Stimulated activated CD8-positive, alpha-beta memory T cell treated with anti-CD3 and anti-CD28 coated beads, Interleukin-4, amount 100 ng/mL, for 24 hours (primary cell): ENCODE measurements around the gene MAP1B.

ENCODE experiments used
- DNase-seq: peaks from one replicate; pipeline ENCODE4 v3.0.0-alpha.2; 2020; ENCODE audit warnings: low read depth

MAP1B gene

DNA sequence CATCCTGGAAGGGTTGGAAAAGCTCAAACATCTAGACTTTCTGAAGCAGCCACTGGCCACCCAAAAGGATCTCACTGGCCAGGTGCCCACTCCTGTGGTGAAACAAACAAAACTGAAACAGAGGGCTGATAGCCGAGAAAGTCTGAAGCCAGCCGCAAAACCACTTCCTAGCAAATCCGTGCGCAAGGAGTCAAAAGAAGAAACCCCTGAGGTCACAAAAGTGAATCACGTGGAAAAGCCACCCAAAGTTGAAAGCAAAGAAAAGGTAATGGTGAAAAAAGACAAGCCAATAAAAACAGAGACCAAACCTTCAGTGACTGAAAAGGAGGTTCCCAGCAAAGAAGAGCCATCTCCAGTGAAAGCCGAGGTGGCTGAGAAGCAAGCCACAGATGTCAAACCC lies 87.6 kb downstream of the MAP1B start:
- no peak for DNase-seq

DNA sequence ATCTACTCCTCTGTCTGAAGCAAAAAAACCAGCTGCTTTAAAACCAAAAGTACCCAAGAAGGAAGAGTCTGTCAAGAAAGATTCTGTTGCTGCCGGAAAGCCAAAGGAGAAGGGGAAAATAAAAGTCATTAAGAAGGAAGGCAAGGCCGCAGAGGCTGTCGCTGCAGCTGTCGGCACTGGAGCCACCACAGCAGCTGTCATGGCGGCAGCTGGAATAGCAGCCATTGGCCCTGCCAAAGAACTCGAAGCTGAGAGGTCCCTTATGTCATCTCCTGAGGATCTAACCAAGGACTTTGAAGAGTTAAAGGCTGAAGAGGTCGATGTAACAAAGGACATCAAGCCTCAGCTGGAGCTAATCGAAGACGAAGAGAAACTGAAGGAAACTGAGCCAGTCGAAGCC lies 88.3 kb downstream of the MAP1B start:
- DNase-seq = no peak

- no peak for DNase-seq
Observed at GRCh38 chr5:72197393-72197792, 90.1 kb downstream of the MAP1B start.

DNA sequence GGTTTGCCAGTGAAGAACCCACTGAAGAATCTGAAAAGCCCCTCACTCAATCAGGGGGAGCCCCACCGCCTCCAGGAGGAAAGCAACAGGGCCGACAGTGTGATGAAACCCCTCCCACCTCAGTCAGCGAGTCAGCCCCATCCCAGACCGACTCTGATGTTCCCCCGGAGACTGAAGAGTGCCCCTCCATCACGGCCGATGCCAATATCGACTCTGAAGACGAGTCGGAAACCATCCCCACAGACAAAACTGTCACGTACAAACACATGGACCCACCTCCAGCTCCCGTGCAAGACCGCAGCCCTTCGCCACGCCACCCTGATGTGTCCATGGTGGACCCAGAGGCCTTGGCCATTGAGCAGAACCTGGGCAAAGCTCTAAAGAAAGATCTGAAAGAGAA lies 92.4 kb downstream of the MAP1B start:
- no peak for DNase-seq

DNA sequence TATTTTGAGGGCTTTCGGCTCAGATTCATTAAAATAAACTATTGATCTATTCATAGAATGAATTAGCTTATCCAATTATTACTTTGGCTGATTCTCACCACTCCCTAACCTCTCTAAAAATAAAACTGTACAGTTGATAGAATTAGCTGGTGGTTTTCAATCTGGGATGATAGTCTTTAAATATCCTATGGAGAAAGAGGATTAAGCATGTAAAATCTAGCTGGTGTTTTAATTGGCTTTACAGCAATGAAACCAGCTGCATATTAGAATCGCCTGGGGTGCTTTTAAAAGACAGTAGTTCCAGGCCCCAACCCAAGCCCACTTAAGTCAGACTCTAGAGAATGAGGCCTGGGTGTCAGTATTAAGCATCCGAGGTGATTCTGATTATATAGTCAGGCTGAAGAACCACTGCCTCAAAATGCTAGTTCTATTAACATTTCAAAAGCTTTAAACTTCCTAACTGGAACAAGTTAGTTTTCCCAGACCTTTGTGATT lies 95.1 kb downstream of the MAP1B start:
- DNase-seq = no peak

DNA sequence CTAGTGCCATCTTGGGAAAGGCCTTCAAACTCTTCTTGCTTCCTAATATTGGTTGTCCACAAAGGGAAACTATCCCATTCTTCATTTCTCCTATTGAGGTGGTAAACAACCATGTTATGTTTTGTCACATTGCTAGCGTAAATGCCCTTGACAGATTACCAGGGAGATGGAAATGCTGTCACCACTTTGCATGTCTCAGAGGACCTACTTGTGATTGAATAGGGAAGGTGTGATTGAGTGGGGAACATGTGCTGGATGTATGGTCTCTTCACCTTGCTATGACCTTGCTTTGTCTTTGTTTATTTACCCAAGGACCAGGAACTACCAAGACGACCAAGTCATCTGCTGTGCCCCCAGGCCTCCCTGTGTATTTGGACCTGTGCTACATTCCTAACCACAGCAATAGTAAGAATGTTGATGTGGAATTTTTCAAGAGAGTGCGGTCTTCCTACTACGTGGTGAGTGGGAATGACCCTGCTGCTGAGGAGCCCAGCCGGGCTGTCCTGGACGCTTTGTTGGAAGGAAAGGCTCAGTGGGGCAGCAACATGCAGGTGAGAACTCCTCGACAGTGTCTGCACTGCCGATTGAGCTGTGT lies 96.1 kb downstream of the MAP1B start:
- no peak for DNase-seq

DNA sequence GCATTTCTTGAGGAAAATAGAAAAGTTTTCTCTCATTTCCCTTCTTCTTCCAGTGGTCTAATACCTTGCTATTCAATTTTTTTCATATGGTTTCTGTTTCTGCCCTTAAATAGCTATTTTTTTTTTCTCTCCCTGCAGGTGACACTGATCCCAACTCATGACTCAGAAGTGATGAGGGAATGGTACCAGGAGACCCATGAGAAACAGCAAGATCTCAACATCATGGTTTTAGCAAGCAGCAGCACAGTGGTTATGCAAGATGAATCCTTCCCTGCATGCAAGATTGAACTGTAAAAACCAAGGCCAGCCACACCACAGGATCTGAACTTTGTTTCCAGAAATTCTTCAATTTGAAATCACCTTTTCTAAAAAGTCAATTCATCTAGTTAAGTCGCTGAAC lies 97.7 kb downstream of the MAP1B start:
- no peak for DNase-seq

GRCh38 chr5:72205431-72206009 lies 98.2 kb downstream of the MAP1B start:
- no peak for DNase-seq

GRCh38 chr5:72206160-72206559 lies 98.9 kb downstream of the MAP1B start:
- DNase-seq = no peak

GRCh38 chr5:72206994-72207393 lies 99.7 kb downstream of the MAP1B start:
- DNase-seq = no peak

DNA sequence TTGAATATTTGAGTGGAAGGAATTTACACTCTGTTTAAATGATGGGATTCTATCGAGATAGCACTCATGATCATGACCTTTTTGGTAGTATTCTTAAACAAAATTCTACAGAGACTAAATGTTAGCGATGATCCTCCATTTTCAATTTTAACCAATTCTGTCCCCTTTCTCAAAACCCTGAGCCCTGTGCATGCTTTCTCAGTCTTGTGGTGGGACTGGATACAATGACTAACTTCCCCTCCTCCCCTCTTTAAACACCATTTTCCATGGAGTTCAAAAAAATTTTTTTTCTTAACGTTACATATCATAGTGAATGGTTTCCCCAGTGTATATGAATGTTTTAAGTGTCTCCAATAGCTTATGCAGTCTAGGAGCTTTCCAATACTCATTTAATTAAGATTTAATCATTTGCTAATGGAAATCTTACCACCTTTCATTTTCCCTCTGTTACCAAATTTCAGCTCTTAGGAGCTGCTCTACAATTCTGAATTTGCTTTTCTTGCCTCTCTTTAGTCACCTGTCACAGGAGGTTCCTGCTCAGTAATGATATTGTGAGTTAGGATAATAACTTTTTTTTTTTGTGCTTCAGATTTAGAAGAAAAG lies 101.2 kb downstream of the MAP1B start:
- DNase-seq = no peak

DNA sequence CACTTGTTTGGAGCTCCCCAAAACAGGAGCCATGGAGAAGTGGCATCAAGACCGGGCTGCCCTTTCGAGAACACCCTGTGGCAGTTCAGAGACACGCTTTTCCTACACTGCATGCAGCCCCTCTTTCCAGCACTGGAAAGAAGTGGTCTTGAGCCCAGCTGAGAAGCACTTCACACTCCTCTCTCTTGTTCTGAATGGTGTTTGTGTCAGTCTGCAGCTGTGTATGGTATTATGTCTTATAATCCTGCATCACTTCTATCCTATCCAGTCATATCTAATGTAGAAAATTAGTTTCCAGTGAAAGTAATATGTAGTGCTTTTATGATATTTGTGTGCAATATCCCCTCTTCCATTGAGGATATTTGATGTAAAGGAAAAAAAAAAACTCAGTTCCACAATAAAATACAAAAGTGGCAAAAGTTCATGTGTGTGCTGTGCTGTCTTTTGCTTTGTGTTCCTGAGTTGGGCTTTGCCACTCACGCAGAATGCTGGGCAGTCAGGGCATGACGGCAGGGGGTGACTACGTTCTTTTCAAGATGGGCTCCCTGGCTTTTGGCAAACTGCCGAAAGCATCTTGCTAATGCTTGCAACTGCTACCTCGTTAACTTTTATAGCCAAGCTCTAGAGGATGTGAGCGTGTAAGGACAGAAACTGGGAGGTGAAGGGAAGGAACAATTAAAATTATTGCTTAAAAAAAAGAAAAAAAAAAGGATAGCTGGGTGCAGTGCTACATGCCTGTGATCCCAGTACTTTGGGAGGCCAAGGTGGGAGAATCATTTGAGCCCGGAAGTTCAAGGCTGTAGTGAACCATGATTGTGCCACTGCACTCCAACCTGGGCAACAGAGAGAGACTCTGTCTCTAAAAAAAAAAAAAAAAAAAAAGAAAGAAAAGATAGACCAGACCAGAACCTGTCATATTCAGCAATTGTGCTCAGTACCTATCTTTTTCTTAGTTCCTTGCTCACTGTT lies 102.2 kb downstream of the MAP1B start:
- DNase-seq = no peak

DNA sequence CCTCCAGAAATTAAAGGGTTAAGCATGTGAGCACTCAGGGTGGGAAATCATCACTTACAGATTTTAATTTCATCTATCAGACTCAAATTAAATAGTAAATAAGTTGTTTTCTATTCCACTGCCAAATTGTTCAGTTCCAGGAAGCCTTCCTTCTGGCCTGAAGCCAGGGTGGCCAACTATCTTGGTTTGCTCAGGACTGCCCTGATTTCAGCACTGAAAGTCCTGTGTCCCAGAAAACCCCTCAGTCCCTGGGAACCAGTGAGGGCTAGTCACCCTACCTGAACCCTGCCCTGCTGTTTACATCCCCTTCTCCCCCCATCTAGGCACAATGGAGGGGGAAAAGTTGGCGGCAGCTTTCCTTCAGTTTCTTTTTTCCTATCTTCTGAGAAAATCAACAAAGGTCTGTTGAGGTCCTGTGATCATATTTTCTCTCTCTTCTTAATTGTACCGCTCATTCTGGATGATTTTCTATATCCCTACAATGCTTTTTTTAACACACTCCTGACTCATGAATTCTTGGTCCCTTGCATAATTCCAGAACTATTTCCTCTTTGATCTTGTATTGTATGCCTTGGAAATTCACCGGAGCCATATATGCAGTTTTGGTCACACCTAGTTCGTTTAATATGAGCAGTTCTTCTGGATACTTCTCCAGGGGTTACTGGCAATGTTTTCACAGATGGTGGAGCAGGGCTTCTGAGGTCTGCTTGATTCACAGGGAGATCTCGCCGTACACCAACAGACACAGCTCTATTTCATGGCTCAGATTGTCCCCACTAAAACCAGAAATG lies 103.8 kb downstream of the MAP1B start:
- no peak for DNase-seq

DNA sequence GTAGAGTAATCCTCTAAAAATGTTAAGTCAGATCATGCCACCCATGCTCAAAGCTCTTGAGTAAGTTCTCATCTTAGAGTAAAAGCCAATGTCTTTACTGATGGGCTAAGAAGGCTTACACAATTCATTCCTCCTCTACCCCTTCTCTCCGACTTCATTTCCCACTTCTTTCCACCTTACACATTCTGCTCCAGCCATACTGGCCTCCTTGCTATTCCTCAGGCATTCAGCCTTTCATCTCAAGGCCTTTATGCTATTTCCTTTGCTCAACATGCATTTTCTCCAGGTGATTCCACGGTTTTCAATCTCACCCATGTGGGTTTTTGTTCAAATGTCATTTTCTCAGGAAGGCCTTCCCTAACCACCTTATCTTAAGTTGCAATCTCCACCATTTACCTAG lies 104.9 kb downstream of the MAP1B start:
- DNase-seq = no peak

GRCh38 chr5:72213482-72213881 lies 106.2 kb downstream of the MAP1B start:
- no peak for DNase-seq

DNA sequence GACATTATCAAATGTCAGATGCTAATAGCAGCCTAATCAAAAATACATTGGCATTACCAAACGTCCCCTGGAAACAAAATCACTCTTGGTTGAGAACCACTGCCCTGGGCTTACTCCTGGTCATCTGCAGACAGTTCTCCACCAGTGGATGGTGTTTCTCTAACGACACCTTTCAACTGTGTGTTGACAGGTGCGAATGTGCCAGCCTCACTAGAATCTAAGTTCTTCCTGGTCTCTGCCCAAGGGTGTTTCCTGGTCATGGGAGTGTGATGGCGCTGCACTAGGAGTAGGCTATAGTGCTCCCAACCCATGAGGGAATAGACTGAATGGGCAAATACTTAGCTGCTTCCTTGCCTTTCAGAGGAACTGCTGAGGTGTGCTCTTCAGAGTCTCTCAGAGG lies 106.9 kb downstream of the MAP1B start:
- no peak for DNase-seq

GRCh38 chr5:72216756-72217155 lies 109.5 kb downstream of the MAP1B start:
- DNase-seq = no peak

- DNase-seq = no peak
Observed at GRCh38 chr5:72221099-72221498, 113.8 kb downstream of the MAP1B start.

- no peak for DNase-seq
Observed at GRCh38 chr5:72221541-72221940, 114.3 kb downstream of the MAP1B start.

- no peak for DNase-seq
Observed at GRCh38 chr5:72222521-72222920, 115.2 kb downstream of the MAP1B start.

GRCh38 chr5:72223371-72223770 lies 116.1 kb downstream of the MAP1B start:
- no peak for DNase-seq

DNA sequence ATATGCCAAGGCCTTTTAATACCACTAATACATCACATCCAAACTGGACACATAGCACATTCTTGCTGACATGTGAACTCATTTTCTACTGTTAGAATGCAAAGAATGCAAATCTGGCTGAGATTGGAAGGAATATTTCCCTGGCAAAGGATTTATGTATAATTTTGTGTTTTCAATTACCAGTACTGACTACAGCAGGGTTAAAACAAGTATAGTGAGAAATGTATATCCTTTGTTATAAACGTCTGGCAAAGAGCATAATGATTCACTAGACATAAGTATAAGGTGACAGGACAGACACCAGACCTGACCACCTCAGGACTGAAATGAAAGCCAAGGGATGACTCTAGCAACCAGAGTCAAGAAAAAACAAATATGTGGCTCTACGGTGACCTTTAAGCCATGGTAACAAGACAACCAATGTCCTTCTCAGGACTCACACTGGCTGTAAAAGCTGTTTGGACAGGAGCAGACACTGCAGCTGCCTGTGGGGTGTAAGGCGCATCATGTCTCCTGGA lies 117.7 kb downstream of the MAP1B start:
- no peak for DNase-seq
